H9 (cell line): Measurements from ENCODE around the gene TTC13. TPM values are rescaled to one million over a fixed set of nuclear protein-coding genes. Genes with fewer than 3 reads are reported as not detected.
A peak's percentile ranks its signal among the peaks of the same experiment; 100 is the strongest.

Experiments used
- DNase-seq: peaks from one replicate; pipeline ENCODE4 v3.0.0-alpha.2; 2017
- H2AFZ ChIP-seq: one replicate; pipeline ENCODE4 v1.6.1; 2013; ENCODE audit warnings: mild to moderate bottlenecking, low read length, control low read depth, moderate library complexity
- H2AK5ac ChIP-seq: 2 replicates; pipeline ENCODE4 v1.6.1; 2013; ENCODE audit warnings: low read length, control low read depth, mixed read lengths; ENCODE audit not compliant: insufficient read length
- H2BK120ac ChIP-seq: one replicate; pipeline ENCODE4 v1.6.1; 2013; ENCODE audit warnings: low read depth, mild to moderate bottlenecking, low read length, control low read depth, inconsistent platforms; ENCODE audit not compliant: poor library complexity, severe bottlenecking
- H2BK12ac ChIP-seq: 2 replicates; pipeline ENCODE4 v1.6.1; 2013; ENCODE audit warnings: low read length, control low read depth, mixed read lengths, low read depth; ENCODE audit not compliant: insufficient read length
- H2BK15ac ChIP-seq: 2 replicates; pipeline ENCODE4 v1.6.1; 2013; ENCODE audit warnings: low read depth, low read length, control low read depth
- H2BK20ac ChIP-seq: one replicate; pipeline ENCODE4 v1.6.1; 2013; ENCODE audit warnings: low read depth, mild to moderate bottlenecking, low read length, control low read depth, inconsistent platforms; ENCODE audit not compliant: poor library complexity, severe bottlenecking
- H2BK5ac ChIP-seq: 2 replicates; pipeline ENCODE4 v1.6.1; 2013; ENCODE audit warnings: low read length, control low read depth, mixed read lengths; ENCODE audit not compliant: insufficient read length
- H3K14ac ChIP-seq: 2 replicates; pipeline ENCODE4 v1.6.1; 2013; ENCODE audit warnings: low read length, control low read depth; ENCODE audit not compliant: insufficient read depth
- H3K18ac ChIP-seq: 2 replicates; pipeline ENCODE4 v1.6.1; 2013; ENCODE audit warnings: low read depth, mild to moderate bottlenecking, mixed read lengths, low read length, control low read depth; ENCODE audit not compliant: insufficient read length
- H3K23ac ChIP-seq: 2 replicates; pipeline ENCODE4 v1.6.1; 2013; ENCODE audit warnings: low read length, control low read depth, mixed read lengths, low read depth; ENCODE audit not compliant: insufficient read length
- H3K23me2 ChIP-seq: 2 replicates; pipeline ENCODE4 v1.6.1; 2013; ENCODE audit warnings: low read depth, mild to moderate bottlenecking, mixed read lengths, low read length, control low read depth; ENCODE audit not compliant: insufficient read length, poor library complexity, severe bottlenecking
- H3K27ac ChIP-seq: 2 replicates; pipeline ENCODE4 v1.5.1; 2013; ENCODE audit warnings: low read length, control low read depth, mixed read lengths, low read depth; ENCODE audit not compliant: insufficient read length
- H3K27me3 ChIP-seq: 2 replicates; pipeline ENCODE4 v1.6.1; 2013; ENCODE audit warnings: low read length, control low read depth, inconsistent platforms; ENCODE audit not compliant: insufficient read depth
- H3K4ac ChIP-seq: 2 replicates; pipeline ENCODE4 v1.6.1; 2013; ENCODE audit warnings: low read depth, mild to moderate bottlenecking, control low read depth, inconsistent platforms, low read length, moderate library complexity
- H3K4me1 ChIP-seq: 2 replicates; pipeline ENCODE4 v1.6.1; 2013; ENCODE audit warnings: low read length, control low read depth, inconsistent platforms; ENCODE audit not compliant: insufficient read depth
- H3K4me2 ChIP-seq: 2 replicates; pipeline ENCODE4 v1.6.1; 2013; ENCODE audit warnings: low read length, control low read depth, mixed read lengths; ENCODE audit not compliant: insufficient read length, insufficient read depth
- H3K56ac ChIP-seq: 2 replicates; pipeline ENCODE4 v1.6.1; 2013; ENCODE audit warnings: low read depth, mild to moderate bottlenecking, mixed read lengths, low read length, control low read depth; ENCODE audit not compliant: insufficient read length
- H3K79me1 ChIP-seq: 2 replicates; pipeline ENCODE4 v1.6.1; 2013; ENCODE audit warnings: low read depth, mild to moderate bottlenecking, moderate library complexity, low read length, control low read depth, inconsistent platforms; ENCODE audit not compliant: insufficient read depth, poor library complexity, severe bottlenecking
- H3K79me2 ChIP-seq: 2 replicates; pipeline ENCODE4 v1.6.1; 2013; ENCODE audit warnings: low read length, control low read depth, inconsistent platforms; ENCODE audit not compliant: insufficient read depth
- H3K9ac ChIP-seq: 2 replicates; pipeline ENCODE4 v1.6.1; 2013; ENCODE audit warnings: low read length, control low read depth, mixed read lengths; ENCODE audit not compliant: insufficient read length; ENCODE audit errors: extremely low read depth
- H3K9me3 ChIP-seq: one replicate; pipeline ENCODE4 v1.6.1; 2013; ENCODE audit warnings: low read depth, low read length, inconsistent platforms; ENCODE audit not compliant: control insufficient read depth
- H3T11ph ChIP-seq: one replicate; pipeline ENCODE4 v1.6.1; 2013; ENCODE audit warnings: mild to moderate bottlenecking, low read length, control low read depth, inconsistent platforms
- H4K20me1 ChIP-seq: one replicate; pipeline ENCODE4 v1.6.1; 2013; ENCODE audit not compliant: control insufficient read depth, insufficient read length, insufficient read depth
- H4K5ac ChIP-seq: 2 replicates; pipeline ENCODE4 v1.6.1; 2013; ENCODE audit warnings: low read depth, mild to moderate bottlenecking, mixed read lengths, low read length, control low read depth; ENCODE audit not compliant: insufficient read length
- H4K8ac ChIP-seq: replicated peaks from 2 replicates; pipeline ENCODE4 v1.6.1; 2013; ENCODE audit warnings: low read length, control low read depth, mixed read lengths, low read depth; ENCODE audit not compliant: insufficient read length
- H4K91ac ChIP-seq: 2 replicates; pipeline ENCODE4 v1.6.1; 2013; ENCODE audit warnings: low read depth, mild to moderate bottlenecking, moderate library complexity, mixed read lengths, low read length, control low read depth; ENCODE audit not compliant: insufficient read length
- H3K27ac Mint-ChIP-seq, 3 experiments: 2 replicates in 2 of 3; 3 replicates in 1 of 3; pipeline ENCODE4 v1.8.0; 2020 to 2021; ENCODE audit warnings: mixed read lengths in 3 of 3, mild to moderate bottlenecking in 1 of 3, moderate library complexity in 1 of 3
- H3K27me3 Mint-ChIP-seq: 2 replicates; pipeline ENCODE4 v1.8.0; 2021; ENCODE audit warnings: low read depth, mild to moderate bottlenecking, moderate library complexity, mixed read lengths
- H3K36me3 Mint-ChIP-seq, 3 experiments: 2 replicates in 2 of 3; 3 replicates in 1 of 3; pipeline ENCODE4 v1.8.0; 2020 to 2021; ENCODE audit warnings: low read depth in 3 of 3, mixed read lengths in 3 of 3; ENCODE audit not compliant: insufficient read depth in 1 of 3
- H3K4me1 Mint-ChIP-seq, 2 experiments: 2 replicates each; pipeline ENCODE4 v1.8.0; 2020; ENCODE audit warnings: mixed read lengths in 2 of 2
- H3K4me3 Mint-ChIP-seq, 2 experiments: 2 replicates in 1 of 2; 3 replicates in 1 of 2; pipeline ENCODE4 v1.8.0; 2020 to 2021; ENCODE audit warnings: mild to moderate bottlenecking in 2 of 2, mixed read lengths in 2 of 2, moderate library complexity in 1 of 2
- H3K9me3 Mint-ChIP-seq, 2 experiments: 2 replicates in 1 of 2; 3 replicates in 1 of 2; pipeline ENCODE4 v1.8.0; 2020; ENCODE audit warnings: mild to moderate bottlenecking in 2 of 2, mixed read lengths in 2 of 2, moderate library complexity in 1 of 2
- WGBS: extraction: QIAGEN DNeasy Blood & Tissue Kit; methylation state at CpG from one replicate; pipeline ENCODE4 v1.1.7; 2013; ENCODE audit warnings: missing lambda C conversion rate, low lambda C conversion rate, mixed read lengths; ENCODE audit not compliant: insufficient read length; ENCODE audit errors: extremely low coverage; 5-methylcytosine and 5-hydroxymethylcytosine counted together
- total RNA-seq: library from RNA; stranded (reverse); gene quantifications from 2 replicates; pipeline ENCODE4 v1.2.1, GENCODE V29; 2021
- TF ChIP-seq, protein P1 (sequence below): fragments of 200-600 bp; sonication (generic); conservative IDR thresholded peaks from 3 replicates; pipeline ENCODE4 v1.8.0; 2021; ENCODE audit warnings: antibody characterized with exemption, mild to moderate bottlenecking

TTC13 gene
- total RNA-seq, 1 experiment from 2014 or later: 7.6 TPM

DNA sequence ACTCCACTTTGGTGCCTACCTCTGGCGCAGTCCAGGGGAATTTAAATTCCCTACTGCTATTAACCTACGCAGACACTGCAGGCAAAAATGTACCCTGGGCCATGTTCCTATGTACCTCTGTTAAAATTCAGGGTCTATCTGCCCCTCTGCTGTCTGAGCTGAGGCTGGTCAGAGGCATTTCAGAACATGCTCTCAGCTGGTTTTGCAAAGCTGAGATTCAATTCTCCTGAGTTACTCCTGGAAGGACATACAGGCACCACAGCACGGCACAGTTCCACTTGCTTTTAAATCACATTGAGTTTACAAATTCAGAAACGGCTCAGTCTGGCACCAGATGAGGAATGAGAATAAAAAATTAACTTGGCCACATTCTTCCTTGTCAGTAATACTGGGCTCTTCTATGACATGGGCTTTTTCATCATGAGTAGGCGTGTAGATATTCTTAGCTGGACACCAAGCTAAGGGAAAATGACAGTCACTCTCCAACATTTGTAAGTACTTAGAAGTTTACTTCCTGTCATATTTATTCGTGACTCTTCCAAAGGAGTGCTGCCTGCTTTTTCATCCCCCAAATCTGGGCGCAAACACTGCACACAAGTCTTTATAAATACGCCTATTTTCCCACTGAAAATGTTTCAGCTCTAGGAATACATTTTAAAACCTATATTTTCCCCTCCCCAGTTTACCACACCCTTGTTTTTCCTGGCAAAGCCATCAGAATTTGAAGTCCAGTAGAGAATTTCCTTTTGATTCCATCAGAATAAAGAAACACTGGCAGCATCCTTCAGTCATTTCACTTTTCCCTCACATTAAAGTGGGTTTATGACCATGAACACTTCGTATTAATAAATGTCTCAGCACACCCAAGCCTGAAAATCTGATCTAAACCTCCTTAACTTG is 112.2 kb downstream of the TTC13 start:
- TF ChIP-seq, protein P1, sequence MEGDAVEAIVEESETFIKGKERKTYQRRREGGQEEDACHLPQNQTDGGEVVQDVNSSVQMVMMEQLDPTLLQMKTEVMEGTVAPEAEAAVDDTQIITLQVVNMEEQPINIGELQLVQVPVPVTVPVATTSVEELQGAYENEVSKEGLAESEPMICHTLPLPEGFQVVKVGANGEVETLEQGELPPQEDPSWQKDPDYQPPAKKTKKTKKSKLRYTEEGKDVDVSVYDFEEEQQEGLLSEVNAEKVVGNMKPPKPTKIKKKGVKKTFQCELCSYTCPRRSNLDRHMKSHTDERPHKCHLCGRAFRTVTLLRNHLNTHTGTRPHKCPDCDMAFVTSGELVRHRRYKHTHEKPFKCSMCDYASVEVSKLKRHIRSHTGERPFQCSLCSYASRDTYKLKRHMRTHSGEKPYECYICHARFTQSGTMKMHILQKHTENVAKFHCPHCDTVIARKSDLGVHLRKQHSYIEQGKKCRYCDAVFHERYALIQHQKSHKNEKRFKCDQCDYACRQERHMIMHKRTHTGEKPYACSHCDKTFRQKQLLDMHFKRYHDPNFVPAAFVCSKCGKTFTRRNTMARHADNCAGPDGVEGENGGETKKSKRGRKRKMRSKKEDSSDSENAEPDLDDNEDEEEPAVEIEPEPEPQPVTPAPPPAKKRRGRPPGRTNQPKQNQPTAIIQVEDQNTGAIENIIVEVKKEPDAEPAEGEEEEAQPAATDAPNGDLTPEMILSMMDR: no peak
- peak overlapping the region; percentile 87 to 91 for H3K4me3 Mint-ChIP-seq
- no peaks in the 10 kb centered on the region for H3K9me3 Mint-ChIP-seq
- DNase-seq: no peak
- Histone ChIP-seq H3K9ac (no peak overlapping the region), H3K23ac (no peak overlapping the region), H2BK15ac (no peak overlapping the region), H3K4ac (no peak overlapping the region), H3T11ph (no peak overlapping the region), H3K4me1 (no peaks in the 10 kb centered on the region), H4K91ac (no peak overlapping the region), H3K27ac (no peak overlapping the region), H2BK20ac (no peak overlapping the region), H4K8ac (no peak overlapping the region), H2BK120ac (no peak overlapping the region), H3K9me3 (no peaks in the 10 kb centered on the region), H3K79me2 (no peaks in the 10 kb centered on the region; the same call in 1 of the 2 replicates), H3K4me2 (no peak overlapping the region), H4K5ac (no peak overlapping the region), H3K27me3 (peaks cover 5% of the 10 kb centered on the region), H2BK5ac (no peak overlapping the region), H3K79me1 (no peaks in the 10 kb centered on the region), H2AK5ac (no peak overlapping the region), H4K20me1 (no peaks in the 10 kb centered on the region), H3K56ac (no peak overlapping the region), H2AFZ (no peak overlapping the region), H3K14ac (no peak overlapping the region), H3K18ac (no peak overlapping the region), H2BK12ac (no peak overlapping the region), H3K23me2 (peaks cover 14% of the 10 kb centered on the region)
- H3K36me3 Mint-ChIP-seq: peaks cover 0 to 7% (median 0%) of the 10 kb centered on the region in 3 experiments; a peak in 4 of 7 replicates
- H3K4me1 Mint-ChIP-seq: peaks cover 34 to 42% of the 10 kb centered on the region in 2 experiments
- no CpG with 5 or more reads among the region's 9 CpGs for WGBS
- no peak overlapping the region for H3K27ac Mint-ChIP-seq
- peaks cover 19% of the 10 kb centered on the region for H3K27me3 Mint-ChIP-seq
